ENCODE data around the gene SEPTIN10.
"Not testable (repeated sequence)": the region's sequence is repeated elsewhere in the genome, so short reads cannot be mapped to it uniquely, and the experiment has no call there.

Gene SEPTIN10

DNA sequence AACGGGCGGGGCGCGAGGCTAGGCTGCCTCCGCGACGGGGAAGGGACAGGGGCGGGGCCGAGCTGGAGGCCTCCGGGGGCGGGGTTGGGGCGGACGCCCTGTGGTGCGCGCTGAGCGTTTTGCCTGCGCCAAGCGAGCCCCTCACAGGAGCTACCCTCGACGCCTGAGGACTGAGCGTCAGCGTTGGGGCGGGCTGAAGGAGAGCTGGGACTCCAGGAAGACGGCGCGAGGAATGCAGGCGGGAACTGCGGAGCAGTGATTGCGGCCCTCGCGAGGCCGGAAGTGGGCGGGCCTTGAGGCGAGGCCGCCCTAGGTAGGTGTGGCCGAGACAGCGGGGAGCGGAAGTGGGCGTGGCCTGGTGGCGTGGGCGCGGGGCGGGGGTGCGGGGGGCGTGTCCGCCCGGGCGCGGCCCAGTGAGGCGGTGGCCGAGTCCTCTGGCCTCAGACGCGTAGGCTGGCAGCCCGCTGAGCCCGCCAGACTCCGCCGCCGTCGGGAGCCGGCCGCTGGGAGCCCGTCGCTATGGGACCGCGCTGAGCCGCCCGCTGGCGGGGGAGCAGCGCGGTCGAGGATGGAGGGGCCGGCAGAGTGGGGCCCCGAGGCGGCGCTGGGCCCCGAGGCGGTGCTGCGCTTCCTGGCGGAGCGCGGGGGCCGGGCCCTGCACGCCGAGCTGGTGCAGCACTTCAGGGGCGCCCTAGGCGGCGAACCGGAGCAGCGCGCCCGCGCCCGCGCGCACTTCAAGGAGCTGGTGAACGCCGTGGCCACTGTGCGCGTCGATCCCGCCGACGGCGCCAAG, at the start of gene SEPTIN10, which contains the start of gene SOWAHC:
Gene SEPTIN10, minus strand, starts transcription at position 45 of the 793 bp plus-strand sequence. CDS start 139 bp downstream, outside the sequence.
Gene SOWAHC, plus strand, starts transcription at position 443 of the 793 bp plus-strand sequence. Its CDS starts 126 bp downstream, at position 569.
- peak; percentile 75 for DNase-seq

DNA sequence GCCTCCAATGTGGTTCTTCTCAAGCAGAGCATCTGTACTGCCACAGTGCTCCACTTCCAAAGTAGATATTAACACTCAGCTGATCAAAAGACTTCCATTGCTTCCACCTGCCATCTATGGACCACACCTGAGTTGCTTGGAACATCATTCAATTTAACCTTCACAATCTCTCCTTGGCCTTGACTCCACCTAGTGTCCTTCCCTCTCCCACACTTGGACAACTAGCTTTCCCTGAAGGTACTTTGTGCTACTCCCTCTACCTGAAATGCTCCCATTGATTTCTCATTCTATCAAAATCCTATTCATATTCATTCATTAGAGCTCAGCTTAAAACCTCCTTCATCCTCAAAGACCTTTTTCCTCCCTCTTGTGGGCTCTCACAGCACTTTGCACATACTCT, 49.1 kb upstream of the SEPTIN10 start:
- DNase-seq, result no peak

DNA sequence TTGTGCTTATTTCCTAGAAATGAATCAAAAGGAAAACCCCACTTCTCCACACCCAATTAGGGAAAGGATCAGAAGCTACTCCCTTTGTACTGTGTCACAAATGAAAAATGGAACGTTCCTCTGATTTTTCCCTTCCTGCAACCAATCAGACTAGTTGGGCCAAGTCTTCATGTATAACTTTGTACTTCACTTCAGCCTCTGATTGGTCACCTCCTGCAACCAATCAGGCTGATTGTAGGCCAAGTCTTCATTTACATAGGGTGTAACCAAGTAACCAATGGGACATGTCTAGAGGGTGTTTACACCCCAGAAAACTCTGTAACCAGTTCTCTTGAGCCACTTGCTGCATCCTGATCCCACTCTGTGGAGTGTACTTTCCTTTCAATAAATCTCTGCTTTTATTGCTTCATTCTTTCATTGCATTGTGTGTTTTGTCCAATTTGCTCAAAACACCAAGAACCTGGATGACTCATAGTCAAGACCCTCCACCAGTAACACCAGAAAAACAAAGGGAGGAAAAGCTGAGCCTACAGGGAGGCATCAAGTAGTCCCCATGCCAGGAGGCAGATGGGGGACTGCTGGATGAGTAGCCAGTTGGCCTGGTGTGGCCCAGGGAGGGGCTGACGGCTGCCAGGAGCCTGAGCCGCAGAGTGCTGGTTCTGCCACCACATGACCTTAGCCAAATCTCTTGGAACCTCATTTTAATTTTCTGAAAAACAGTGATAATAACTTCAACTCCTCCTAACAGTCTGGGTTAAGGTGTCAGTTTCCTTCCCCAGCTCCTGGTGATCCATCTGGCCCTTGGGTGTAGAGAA, 46.5 kb upstream of the SEPTIN10 start:
- no peak for DNase-seq

DNA sequence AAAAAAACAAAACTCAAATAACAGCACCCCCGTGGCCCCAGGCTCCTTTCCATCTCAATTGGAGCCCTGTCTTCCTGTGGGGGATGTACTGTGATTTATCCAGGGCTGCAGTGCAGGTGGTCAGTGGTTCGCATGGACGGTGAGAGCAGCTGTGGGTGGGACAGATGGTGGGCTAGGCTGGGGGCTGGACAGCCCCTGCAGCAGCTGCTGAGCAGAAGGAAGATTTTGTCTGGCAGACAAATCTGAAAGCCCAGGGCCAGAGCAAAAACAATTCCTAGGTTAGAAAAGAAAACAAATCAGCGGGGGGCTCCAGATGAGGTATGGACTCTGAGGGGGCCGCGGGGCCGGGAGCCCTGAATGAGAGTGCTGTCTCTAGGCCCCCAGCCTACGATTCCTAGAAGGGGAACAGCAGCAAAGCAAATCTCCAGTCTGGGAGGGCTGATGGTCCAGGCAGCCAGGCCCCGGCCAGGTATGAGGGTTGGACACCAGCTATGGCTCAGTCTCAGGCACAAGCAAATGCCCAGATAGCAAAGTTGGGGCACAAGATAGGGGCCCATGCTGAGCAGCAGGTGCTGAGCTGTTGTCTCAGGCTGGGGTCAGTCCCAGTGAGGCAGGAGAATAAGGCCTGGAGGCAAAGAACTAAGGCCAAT, 45.8 kb upstream of the SEPTIN10 start:
- DNase-seq, result no peak

DNA sequence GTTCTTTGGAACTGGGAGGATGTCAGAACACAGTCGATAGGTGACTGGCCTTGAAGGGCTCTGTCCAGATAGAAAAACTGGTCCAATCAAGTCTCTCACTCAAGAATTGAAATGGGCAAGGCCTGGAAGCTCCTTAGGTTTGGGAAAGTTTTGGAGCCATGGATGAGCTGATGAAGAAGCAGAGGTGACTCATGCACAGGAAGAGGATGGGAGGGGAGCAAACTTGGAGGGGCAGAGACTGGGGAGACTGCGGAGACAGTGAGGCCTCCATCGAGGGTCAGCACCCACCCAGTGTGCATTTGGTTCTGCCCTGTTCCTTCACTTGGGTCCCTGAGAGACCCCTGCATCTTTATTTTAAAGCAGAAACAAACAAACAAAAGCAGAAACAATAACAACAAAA, 41.5 kb upstream of the SEPTIN10 start:
- no peak for DNase-seq

DNA sequence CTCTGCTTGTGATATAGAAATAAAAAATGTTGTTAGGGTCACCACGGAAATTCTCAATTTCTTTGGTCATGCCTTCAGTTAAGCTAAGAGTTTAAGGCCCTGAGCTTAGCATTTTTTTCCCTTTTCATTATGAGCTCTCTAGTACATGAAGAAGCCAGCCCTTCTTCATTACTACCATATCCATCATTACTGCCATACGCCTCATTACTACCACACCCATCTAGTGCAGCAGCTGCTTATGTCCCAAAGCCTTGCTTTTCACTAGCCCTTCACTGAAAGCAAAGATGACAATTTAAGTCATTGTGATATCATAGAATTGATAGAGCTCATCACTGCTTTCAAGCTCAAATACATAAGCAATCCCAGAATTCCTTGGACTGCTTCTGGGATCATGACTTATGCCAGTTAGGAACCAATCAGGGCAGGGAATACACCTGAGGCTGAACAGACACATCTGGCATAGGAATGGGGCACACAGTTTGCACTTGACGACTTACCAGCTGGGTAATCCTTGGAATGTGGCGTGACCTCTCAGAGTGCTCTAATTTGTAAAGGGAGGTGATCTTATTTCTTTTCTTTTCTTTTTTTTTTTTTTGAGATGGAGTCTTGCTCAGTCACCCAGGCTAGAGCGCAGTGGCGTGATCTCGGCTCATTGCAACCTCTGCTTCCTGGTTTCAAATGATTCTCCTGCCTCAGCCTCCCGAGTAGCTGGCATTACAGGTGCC, 40.7 kb upstream of the SEPTIN10 start:
- DNase-seq, result no peak

DNA sequence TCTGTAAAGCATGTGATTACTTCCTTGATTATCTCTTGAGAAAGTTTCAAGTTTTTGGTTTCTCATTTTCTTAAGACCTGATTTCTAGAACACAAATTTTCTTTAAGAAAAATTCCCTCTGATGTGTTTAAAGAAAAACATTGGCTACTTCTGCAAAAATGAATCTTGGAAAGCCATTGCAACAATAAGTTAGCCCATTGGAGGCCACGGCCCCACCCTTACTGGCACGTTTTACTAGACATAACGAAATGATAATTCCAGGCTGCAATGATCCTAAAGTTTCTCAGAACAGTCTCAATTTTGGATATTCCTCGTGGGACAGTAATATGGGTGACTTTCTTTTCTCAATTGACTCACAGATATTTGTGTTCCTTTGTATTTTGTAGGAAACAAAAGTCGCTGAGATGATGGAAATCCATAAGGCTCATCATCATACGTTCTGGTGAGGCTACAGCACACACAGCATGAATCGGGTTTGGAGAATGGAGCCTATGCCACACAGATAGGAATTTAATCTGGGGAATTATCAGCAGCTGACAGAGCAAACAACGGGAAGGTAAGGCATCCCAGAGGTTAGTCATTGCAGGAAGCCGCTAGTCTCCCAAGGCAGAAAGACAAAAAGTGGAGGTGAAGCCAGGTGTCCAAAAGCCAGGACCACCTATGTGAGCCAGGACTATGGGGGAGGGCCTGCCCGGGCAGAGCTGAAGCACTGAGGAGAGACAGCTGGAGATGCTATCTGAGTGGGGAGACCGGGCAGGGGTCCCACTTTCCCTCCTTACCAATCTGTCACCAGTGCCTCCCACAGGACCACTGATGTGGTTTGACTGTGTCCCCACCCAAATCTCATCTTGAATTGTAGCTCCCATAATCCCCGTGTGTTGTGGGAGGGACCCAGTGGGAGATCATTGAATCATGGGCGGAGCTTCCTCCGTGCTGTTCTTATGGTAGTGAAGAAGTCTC, 36.2 kb upstream of the SEPTIN10 start:
- DNase-seq, result no peak

DNA sequence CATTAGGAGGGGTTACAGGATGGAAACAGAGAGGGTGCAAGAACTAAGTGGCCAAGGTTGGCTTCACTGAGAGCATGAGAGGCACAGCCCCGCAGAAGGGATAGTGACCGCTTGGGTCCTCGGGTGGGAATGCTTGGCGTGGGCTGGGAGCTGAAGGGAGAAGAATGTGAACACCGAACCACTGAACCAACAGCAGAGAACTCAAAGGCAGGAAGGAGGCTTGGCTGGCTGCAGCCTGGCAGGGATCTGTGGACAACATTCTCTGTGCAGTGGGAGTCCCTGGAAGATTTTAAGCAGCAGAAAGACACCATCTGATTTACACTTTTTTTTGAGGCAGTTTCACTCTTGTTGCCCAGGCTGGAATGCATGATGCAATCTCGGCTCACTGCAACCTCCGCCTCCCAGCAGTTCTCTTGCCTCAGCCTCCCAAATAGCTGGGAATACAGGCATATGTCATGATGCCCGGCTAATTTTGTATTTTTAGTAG, 34.3 kb upstream of the SEPTIN10 start:
- no peak for DNase-seq

DNA sequence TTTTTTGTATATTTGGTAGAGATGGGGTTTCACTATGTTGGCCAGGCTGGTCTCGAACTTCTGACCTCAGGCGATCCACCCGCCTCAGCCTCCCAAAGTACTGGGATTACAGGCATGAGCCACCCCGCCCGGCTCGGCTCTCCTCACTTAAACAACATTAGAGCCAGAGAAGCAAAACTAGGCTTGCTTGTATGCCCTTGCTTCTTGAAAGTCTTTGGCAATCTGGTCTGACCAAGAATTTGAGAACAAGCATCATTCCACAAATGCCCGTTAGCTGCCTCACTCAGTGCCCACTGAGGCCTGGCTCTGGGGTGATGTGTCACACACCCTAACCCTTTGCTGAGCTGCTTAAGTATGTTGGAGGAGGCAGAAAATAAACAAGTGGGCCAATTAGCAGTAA, 33.9 kb upstream of the SEPTIN10 start:
- DNase-seq, result no peak

DNA sequence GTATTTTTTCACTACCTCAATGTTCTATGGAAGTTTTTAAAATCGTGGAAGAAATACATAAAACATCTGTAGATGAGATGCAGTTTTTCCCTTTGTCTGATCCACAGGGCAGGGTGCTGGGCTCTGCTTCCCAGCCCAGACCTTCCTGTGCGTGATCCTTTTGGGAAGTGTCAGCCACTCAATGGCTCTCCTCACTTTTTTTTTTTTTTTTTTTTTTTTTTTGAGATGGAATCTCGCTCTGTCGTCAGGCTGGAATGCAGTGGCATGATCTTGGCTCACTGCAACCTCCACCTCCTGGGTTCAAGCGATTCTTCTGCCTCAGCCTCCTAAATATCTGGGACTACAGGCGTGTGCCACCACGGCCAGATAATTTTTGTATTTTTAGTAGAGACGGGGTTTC, 33.2 kb upstream of the SEPTIN10 start:
- no peak for DNase-seq

DNA sequence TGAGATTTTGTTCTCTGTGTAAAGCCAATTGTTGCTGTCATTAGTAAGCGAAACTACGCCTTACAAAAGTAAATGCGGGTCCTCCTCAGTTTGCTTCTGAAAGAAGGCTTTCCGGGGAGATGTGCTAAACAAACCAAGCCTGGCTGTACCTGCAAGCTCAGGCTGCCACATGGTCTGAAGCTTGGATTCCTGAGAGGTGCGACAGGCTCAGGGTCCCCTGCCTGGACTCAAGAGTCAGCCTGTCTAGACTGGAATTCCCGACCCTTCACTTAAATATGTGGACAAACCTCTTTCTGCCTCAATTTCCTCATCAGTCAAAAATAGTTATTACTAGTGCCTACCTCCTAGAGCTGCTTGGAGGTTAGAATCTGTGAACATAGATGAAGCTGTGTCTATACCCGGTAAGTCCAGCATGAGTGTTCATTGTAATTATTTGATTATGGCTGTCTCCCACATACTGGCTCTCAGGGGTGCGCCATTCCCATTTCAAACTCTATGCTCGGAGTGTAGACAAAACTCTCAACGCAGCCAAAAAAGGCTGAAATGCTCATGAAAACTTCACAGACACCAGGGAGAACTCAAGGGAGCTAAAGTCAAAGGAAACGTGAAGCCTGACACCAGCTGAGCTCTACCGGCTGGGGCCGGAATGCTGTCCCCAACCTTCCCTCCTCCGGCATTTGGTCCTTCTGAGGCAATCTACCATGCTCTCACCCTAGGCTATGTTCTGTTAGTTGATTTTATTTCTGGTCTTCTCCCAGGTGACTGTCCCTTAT, 31.8 kb upstream of the SEPTIN10 start:
- DNase-seq, result no peak

DNA sequence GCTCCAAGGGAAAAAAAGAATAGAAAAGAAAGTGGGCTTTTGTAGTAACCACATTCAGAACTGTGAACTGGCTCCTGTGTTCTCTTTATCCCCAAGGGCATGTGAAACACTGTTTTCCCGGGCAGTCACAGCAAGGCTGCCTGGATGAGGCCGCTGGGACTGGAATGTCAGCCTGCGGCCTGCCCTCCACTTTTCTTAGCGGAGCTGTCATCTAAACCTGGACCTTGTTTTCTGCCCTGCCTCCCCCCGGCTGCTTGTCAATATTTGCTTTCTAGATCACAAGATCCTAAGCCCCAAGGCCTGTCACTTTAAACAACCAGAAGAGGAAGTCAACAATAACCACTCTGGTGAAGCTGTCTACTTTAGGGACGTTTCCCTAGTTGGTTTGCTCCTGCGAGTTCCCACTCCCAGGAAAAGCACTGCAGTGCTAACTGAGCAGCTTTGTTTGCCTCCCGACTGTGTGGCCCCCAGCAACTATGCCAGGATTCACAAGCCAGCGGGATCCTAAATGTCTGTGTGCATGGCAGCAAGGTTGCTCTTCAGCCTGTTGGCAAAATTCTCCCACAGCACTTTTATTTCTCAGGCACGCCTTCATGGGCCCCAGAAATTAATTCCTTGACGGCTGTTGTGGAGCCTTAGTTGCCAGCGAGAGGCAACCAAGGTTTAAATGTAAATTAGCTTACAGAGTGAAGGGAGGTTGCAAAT, 31.0 kb upstream of the SEPTIN10 start:
- no peak for DNase-seq

DNA sequence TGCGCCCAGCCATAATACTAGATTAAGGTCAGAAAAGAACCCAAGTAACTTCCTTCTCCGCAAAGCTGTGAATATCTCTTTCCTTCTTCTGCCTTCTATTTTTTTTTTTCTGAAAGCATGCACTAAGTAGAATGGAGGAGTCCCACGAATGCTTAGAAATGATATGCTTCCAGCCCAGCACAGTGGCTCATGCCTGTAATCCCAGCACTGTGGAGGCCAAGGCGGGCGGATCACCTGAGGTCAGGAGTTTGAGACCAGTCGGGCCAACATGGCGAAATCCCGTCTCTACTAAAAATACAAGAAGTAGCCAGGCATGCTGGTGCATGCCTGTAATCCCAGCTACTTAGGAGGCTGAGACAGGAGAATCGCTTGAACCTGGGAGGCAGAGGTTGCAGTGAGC, 26.2 kb upstream of the SEPTIN10 start:
- not testable (repeated sequence) for DNase-seq

DNA sequence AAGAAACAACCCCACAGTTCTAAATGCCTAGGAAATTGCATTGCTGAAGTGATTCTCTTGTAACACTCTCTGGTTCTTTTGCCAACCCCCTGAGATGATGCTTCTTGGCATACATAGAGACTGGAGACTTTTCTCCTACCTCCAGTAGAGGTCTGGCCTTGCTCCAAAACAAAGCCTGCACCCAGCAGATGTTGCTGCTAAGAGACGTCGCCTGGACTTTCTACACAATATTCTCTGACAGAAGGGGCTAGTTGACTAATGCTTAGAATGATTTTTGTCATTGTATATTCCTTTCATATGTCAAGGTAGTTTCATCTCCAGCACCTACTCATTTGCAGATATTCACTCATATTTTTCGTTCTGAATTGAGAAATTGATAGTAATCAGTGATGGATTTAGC, 25.0 kb upstream of the SEPTIN10 start:
- DNase-seq, result no peak

DNA sequence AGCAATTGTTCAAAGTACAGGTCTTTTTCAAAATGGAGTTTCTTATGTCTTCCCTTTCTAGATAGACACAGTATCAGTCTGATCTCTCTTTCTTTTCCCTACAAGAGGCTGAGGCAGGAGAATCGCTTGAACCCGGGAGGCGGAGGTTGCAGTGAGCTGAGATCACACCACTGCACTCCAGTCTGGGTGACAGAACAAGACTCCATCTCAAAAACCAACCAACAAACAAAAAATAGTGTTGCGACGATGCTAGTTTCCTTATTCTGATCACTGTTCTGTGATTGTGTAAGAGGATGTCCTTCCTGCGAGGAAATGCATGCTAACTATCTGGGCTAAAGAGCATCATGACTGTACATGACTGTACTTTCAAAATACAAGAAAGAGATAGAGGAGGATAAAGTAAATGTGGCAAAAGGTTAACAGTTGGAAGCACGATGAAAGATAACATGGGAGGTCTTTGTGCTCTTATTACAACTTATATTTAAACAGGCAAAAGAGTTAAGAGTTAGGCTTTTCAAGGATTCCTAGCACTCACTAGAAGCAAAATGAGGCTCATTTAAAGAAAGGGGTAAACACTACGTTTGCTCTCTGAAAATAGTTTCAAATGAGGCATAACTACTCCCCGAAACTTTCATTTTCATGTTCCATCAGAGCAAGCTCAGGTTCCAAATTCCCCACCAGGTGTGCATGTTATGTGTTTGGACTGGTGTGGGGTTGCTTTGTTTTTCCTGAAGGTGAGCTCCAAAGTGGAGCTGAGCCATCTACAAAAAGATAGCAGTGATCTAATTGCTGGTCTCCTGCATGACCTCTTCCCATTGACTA, 24.2 kb upstream of the SEPTIN10 start:
- no peak for DNase-seq

DNA sequence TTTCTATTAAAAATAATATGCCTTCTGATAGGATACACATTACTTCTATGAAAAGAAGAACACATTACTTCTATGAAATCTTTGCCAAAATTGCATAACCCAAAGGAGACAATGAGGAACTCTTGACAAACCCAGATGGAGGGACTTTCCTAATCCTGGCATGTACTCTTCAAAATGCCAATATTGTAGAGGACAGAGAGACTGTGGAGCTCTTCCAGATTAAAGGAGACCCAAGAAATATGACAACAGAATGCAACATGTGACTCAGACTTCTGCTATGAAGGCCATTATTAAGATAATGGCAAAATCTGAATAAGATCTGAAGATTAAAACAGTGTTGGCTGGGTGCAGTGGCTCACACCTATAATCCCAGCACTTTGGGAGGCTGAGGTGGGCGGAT, 22.6 kb upstream of the SEPTIN10 start:
- no peak for DNase-seq

DNA sequence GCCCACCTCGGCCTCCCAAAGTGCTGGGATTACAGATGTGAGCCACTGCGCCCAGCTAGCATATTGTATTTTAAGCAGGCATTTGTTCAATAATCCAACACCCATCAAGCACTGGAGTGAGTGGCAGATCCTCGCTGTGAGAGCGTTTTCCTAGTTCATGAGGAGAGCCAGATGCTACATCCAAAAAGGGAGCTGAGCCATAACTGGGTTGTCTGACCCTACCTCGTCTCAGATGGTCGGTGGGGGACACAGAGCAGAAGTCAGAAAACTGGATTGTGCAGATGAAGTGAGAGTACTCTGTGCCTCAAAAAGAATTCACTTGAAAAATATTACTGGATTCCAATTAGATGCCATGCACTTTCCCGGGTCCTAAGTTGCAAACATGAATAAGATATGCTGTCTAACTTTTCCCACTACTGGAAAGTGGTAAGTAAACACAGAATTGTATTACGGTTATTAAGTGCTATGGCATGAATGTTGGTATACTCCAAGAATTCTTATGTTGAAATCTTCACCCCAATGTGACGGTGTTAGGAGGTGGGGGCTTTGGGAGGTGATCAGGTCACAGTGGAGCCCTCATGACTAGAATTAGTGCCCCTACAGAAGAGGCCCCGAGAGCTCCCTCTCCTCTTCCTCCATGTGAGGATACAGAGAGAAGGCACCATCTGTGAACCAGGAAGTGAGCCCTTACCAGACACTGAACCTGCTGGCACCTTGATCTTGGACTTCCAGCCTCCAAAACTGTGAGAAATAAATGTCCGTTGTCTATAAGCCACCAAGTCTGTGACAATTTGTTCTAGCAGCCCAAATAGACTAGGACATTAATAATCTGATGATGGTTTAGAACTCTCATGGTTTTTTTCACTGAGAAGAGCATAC, 21.9 kb upstream of the SEPTIN10 start:
- DNase-seq, result no peak

Data from stimulated activated CD4-positive, alpha-beta T cell treated with anti-CD3 and anti-CD28 coated beads, Interleukin-12 subunit alpha, Interleukin-12 subunit beta, amount 100 ng/mL, for 4 hours (primary cell).